Activated CD8-positive, alpha-beta memory T cell treated with anti-CD3 and anti-CD28 coated beads, Interleukin-2, amount 50 U/mL, for 48 hours (primary cell): ENCODE results near the gene RCE1.
A peak's percentile ranks its signal among the peaks of the same experiment; 100 is the strongest.

ENCODE experiments used
- DNase-seq: peaks from one replicate; pipeline ENCODE4 v3.0.0-alpha.2; 2020

The RCE1 gene

GRCh38 chr11:66870616-66871520 is 27.6 kb downstream of the RCE1 start:
- no peak for DNase-seq

- DNase-seq = no peak
These were observed 28.3 kb downstream of the RCE1 start for GRCh38 chr11:66871521-66871901.

- no peak for DNase-seq
These were observed 31.0 kb downstream of the RCE1 start for GRCh38 chr11:66874232-66874631.

- DNase-seq = no peak
These were observed 32.1 kb downstream of the RCE1 start for GRCh38 chr11:66875378-66875777.

- no peak for DNase-seq
These were observed 34.5 kb downstream of the RCE1 start for GRCh38 chr11:66877588-66878385.

- DNase-seq = no peak
These were observed 35.2 kb downstream of the RCE1 start for GRCh38 chr11:66878474-66878873.

GRCh38 chr11:66879000-66879399 is 35.8 kb downstream of the RCE1 start:
- DNase-seq = no peak

GRCh38 chr11:66879583-66879982 is 36.3 kb downstream of the RCE1 start:
- no peak for DNase-seq

GRCh38 chr11:66879999-66880398 is 36.8 kb downstream of the RCE1 start:
- DNase-seq = no peak

- no peak for DNase-seq
These were observed 37.5 kb downstream of the RCE1 start for GRCh38 chr11:66880496-66881450.

GRCh38 chr11:66881451-66881835 is 38.2 kb downstream of the RCE1 start:
- DNase-seq = no peak

GRCh38 chr11:66881927-66882452 is 38.7 kb downstream of the RCE1 start:
- DNase-seq = no peak

GRCh38 chr11:66882561-66883015 is 39.3 kb downstream of the RCE1 start:
- no peak for DNase-seq

- DNase-seq = peak; percentile 89
These were observed 40.0 kb downstream of the RCE1 start for GRCh38 chr11:66883016-66883965.

- no peak for DNase-seq
These were observed 41.2 kb downstream of the RCE1 start for GRCh38 chr11:66884443-66884842.

GRCh38 chr11:66885469-66885868 is 42.2 kb downstream of the RCE1 start:
- DNase-seq = no peak

GRCh38 chr11:66885950-66886440 is 42.8 kb downstream of the RCE1 start:
- DNase-seq = no peak

GRCh38 chr11:66886671-66887221 is 43.5 kb downstream of the RCE1 start:
- DNase-seq = no peak

- no peak for DNase-seq
These were observed 44.3 kb downstream of the RCE1 start for GRCh38 chr11:66887526-66887925.

GRCh38 chr11:66888282-66888681 is 45.0 kb downstream of the RCE1 start:
- no peak for DNase-seq

GRCh38 chr11:66889960-66890359 is 46.7 kb downstream of the RCE1 start:
- no peak for DNase-seq
